Keratinocyte (primary cell): ENCODE data around the gene AP3B1. TPM values are rescaled to one million over a fixed set of nuclear protein-coding genes. Genes with fewer than 3 reads are reported as not detected.

Experiments used
- DNase-seq: peaks from one replicate; pipeline ENCODE4 v3.0.0-alpha.2; 2011; ENCODE audit warnings: low read depth, missing footprints, low spot score
- FAIRE-seq: peaks from 2 replicates; lab custom pipeline; 2011; peaks lifted over from hg19 to GRCh38; lab: Jason Lieb, UNC
- H2AFZ ChIP-seq: 2 replicates; pipeline ENCODE4 v1.6.0; 2012; ENCODE audit warnings: low read length, control low read depth, inconsistent platforms; ENCODE audit not compliant: control insufficient read depth
- H3K27ac ChIP-seq: 2 replicates; pipeline ENCODE4 v1.5.1; 2011; ENCODE audit warnings: low read length; ENCODE audit not compliant: control insufficient read depth, insufficient read depth
- H3K27me3 ChIP-seq: 3 replicates; pipeline ENCODE4 v1.6.0; 2011; ENCODE audit warnings: low read length; ENCODE audit not compliant: control insufficient read depth, insufficient read depth; ENCODE audit errors: extremely low read depth
- H3K36me3 ChIP-seq, 2 experiments: 2 replicates in 1 of 2; 3 replicates in 1 of 2; pipeline ENCODE4 v1.5.1; 2011; ENCODE audit warnings: low read length in 2 of 2, mild to moderate bottlenecking in 1 of 2; ENCODE audit not compliant: control insufficient read depth in 2 of 2, insufficient read depth in 2 of 2; ENCODE audit errors: extremely low read depth in 1 of 2
- H3K4me1 ChIP-seq: 3 replicates; pipeline ENCODE4 v1.5.1; 2011; ENCODE audit warnings: low read length; ENCODE audit not compliant: control insufficient read depth, insufficient read depth; ENCODE audit errors: extremely low read depth
- H3K4me2 ChIP-seq: 3 replicates; pipeline ENCODE4 v1.6.0; 2011; ENCODE audit warnings: low read depth, low read length; ENCODE audit not compliant: control insufficient read depth, insufficient read depth; ENCODE audit errors: extremely low read depth
- H3K4me3 ChIP-seq, 3 experiments: fragments of 200-600 bp in 1 of 3; sonication (generic) in 1 of 3; 2 replicates in 2 of 3; 3 replicates in 1 of 3; pipeline ENCODE4 v1.5.1; 2011 to 2016; ENCODE audit warnings: low read length in 3 of 3, mild to moderate bottlenecking in 3 of 3, control low read depth in 2 of 3, inconsistent platforms in 1 of 3, low read depth in 1 of 3, mixed read lengths in 1 of 3, mixed run types in 1 of 3, moderate library complexity in 1 of 3; ENCODE audit not compliant: control insufficient read depth in 2 of 3, insufficient read depth in 2 of 3; ENCODE audit errors: extremely low read depth in 1 of 3
- H3K79me2 ChIP-seq: 2 replicates; pipeline ENCODE4 v1.6.0; 2012; ENCODE audit warnings: low read length; ENCODE audit not compliant: control insufficient read depth, insufficient read depth
- H3K9ac ChIP-seq: 3 replicates; pipeline ENCODE4 v1.6.0; 2011; ENCODE audit warnings: low read length; ENCODE audit not compliant: control insufficient read depth, insufficient read depth; ENCODE audit errors: extremely low read depth
- H3K9me1 ChIP-seq: 3 replicates; pipeline ENCODE4 v1.6.0; 2011; ENCODE audit warnings: low read length; ENCODE audit not compliant: control insufficient read depth, insufficient read depth; ENCODE audit errors: extremely low read depth
- H3K9me3 ChIP-seq: 2 replicates; pipeline ENCODE4 v1.5.1; 2012; ENCODE audit warnings: low read depth, low read length; ENCODE audit not compliant: control insufficient read depth
- H4K20me1 ChIP-seq: 3 replicates; pipeline ENCODE4 v1.6.0; 2011; ENCODE audit warnings: low read length; ENCODE audit not compliant: control insufficient read depth, insufficient read depth; ENCODE audit errors: extremely low read depth
- CTCF ChIP-seq, 3 experiments: IDR thresholded peaks in 1 of 3; conservative IDR thresholded peaks in 1 of 3; optimal IDR thresholded peaks in 1 of 3; 2 replicates in 2 of 3; 3 replicates in 1 of 3; pipeline versions ENCODE3 to v1.5.1; 2011; ENCODE audit warnings: low read length in 3 of 3, mild to moderate bottlenecking in 3 of 3, moderate library complexity in 2 of 3, control low read depth in 1 of 3, inconsistent platforms in 1 of 3; ENCODE audit not compliant: insufficient read depth in 2 of 3; ENCODE audit errors: extremely low read depth in 1 of 3
- EZH2 ChIP-seq: IDR thresholded peaks from one replicate; pipeline ENCODE4 v1.6.1; 2012; ENCODE audit warnings: inconsistent platforms, mild to moderate bottlenecking, low read length, moderate library complexity
- dilution Hi-C: fragments of 300-500 bp; cut with MboI; formaldehyde crosslinking; loops from one replicate; pipeline ENCODE4 v1.7.0; 2020; ENCODE audit warnings: low sequenced_read_pairs; ENCODE audit not compliant: extremely low pct_ligation_motif_present
- polyA plus RNA-seq, 5 experiments: library from polyadenylated mRNA; depleted of rRNA in 3 of 5; stranded (reverse) in 3 of 5; stranded (forward) in 1 of 5; unstranded in 1 of 5; fragments of >200 nt; gene quantifications; 1 replicate in 1 of 5; 2 replicates in 3 of 5; 3 replicates in 1 of 5; pipeline versions ENCODE4 v1.2.1 to v1.2.3, GENCODE V29; 2011 to 2012; ENCODE audit warnings: missing spikeins in 2 of 5, low read depth in 1 of 5, low replicate concordance in 1 of 5

Gene AP3B1
- polyA plus RNA-seq, 1 donor (not counting 4 experiments of a cell fraction or from before 2014, with no cell fraction given): 65.1 TPM

DNA sequence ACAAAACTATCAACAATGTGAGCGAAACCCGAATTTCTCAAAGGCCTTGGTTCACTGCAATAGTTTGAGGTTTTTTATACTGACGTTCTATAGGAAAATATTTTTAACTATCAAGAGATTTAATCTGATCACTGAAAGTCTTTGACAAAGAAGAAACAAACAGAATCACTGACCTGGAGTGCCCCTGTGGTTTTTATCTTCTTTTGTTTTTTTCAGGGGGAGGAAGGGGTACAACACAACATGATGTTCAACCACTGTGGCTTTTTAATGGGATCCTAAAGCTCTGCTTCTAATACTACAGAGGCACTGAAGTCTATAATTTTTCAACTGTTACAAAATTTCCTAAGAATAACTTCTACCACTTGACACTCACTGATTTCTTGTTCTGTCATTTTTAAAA is 185.9 kb downstream of the AP3B1 start:
- Histone ChIP-seq H4K20me1 (no peaks in the 10 kb centered on the region), H3K79me2 (no peaks in the 10 kb centered on the region), H3K27ac (no peak overlapping the region), H3K9ac (no peak overlapping the region), H3K4me2 (no peak overlapping the region), H3K27me3 (no peaks in the 10 kb centered on the region), H3K4me3 (no peak overlapping the region), H2AFZ (no peak overlapping the region), H3K4me1 (no peaks in the 10 kb centered on the region), H3K36me3 (peaks cover under 1% of the 10 kb centered on the region in 2 experiments), H3K9me1 (no peaks in the 10 kb centered on the region), H3K9me3 (no peaks in the 10 kb centered on the region)
- FAIRE-seq (no peak), DNase-seq (no peak)
- TF ChIP-seq CTCF (optimal IDR thresholded peaks at IDR 0.05 in 1 of 3, IDR thresholded peaks at IDR 0.05 in 1 of 3, conservative IDR thresholded peaks at IDR 0.05 in 1 of 3; ENCODE audit: extremely low read depth in 1 of 3, insufficient read depth in 2 of 3, low read length in 3 of 3) (no peak), EZH2 (no peak)
- dilution Hi-C loops: no loop called here

DNA sequence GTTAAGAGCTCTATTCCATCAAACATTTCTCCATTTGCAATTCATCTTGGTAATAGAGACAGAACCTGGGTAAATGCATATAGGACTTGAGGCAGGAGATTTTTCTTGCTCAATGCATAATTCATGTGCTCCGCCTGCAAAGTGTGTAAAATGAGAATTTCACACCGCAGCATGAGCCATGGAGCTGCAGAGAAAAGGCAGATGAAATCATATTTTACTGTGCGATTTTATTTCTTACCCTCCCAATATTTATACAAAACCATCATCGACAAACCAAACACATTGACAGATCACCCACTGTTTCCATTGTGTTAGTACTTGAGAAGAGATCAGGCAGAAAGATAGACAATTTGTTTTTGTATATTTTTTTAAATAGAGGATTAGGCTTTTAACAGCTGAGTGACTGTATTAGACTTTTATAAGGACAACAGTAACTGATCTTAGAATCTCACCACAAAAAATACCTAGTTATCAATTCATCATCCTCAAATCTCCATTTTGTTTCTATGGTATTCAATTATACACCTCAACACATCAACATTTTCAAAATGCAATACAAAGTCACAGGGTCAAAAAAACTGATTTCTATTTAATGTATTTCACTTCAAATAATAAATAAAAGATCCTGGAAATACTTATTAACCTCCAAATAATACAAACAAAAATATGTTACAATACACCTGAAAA is 191.1 kb downstream of the AP3B1 start:
- H2AFZ ChIP-seq: no peak overlapping the region
- no peak overlapping the region for H3K4me2 ChIP-seq
- H3K4me1 ChIP-seq: no peaks in the 10 kb centered on the region
- DNase-seq (no peak), FAIRE-seq (no peak)
- no peaks in the 10 kb centered on the region for H3K27me3 ChIP-seq
- no peaks in the 10 kb centered on the region for H4K20me1 ChIP-seq
- no peak for TF ChIP-seq EZH2
- TF ChIP-seq CTCF (optimal IDR thresholded peaks at IDR 0.05 in 1 of 3, IDR thresholded peaks at IDR 0.05 in 1 of 3, conservative IDR thresholded peaks at IDR 0.05 in 1 of 3; ENCODE audit: extremely low read depth in 1 of 3, insufficient read depth in 2 of 3, low read length in 3 of 3): no peak
- H3K79me2 ChIP-seq: no peaks in the 10 kb centered on the region
- H3K9ac ChIP-seq: no peak overlapping the region
- H3K36me3 ChIP-seq: peaks cover 0 to 4% of the 10 kb centered on the region in 2 experiments
- no peaks in the 10 kb centered on the region for H3K9me1 ChIP-seq
- no peaks in the 10 kb centered on the region for H3K9me3 ChIP-seq
- H3K4me3 ChIP-seq: no peak overlapping the region
- no peak overlapping the region for H3K27ac ChIP-seq
- dilution Hi-C loops: no loop called here
